Prostate gland (tissue), 2 donors: ENCODE measurements around the gene CREBRF. TPM values are rescaled to one million over a fixed set of nuclear protein-coding genes. Genes with fewer than 3 reads are reported as not detected.
"Not testable (repeated sequence)": the region's sequence is repeated elsewhere in the genome, so short reads cannot be mapped to it uniquely, and the experiment has no call there.

Experiments
- DNase-seq: peaks from one replicate; pipeline ENCODE4 v3.0.0-alpha.2; 2019; ENCODE audit warnings: low spot score
- H3K27ac ChIP-seq, 2 donors: fragments of 200-600 bp; sonication (generic); 2 replicates each; pipeline ENCODE4 v1.5.1; 2017 to 2019
- H3K27me3 ChIP-seq: fragments of 200-600 bp; sonication (generic); replicated peaks from 2 replicates; pipeline ENCODE4 v1.5.1; 2019; ENCODE audit not compliant: insufficient read depth
- H3K36me3 ChIP-seq, 2 donors: fragments of 200-600 bp; sonication (generic); 1 replicate in 1 of 2; 2 replicates in 1 of 2; pipeline versions ENCODE4 v1.5.1 to v1.8.1; 2017 to 2019
- H3K4me1 ChIP-seq: fragments of 200-600 bp; sonication (generic); replicated peaks from 2 replicates; pipeline ENCODE4 v1.5.1; 2019
- H3K4me3 ChIP-seq, 2 donors: fragments of 200-600 bp; sonication (generic); 2 replicates each; pipeline ENCODE4 v1.5.1; 2017 to 2019
- H3K9me3 ChIP-seq: fragments of 200-600 bp; sonication (generic); 2 replicates; pipeline ENCODE4 v1.5.1; 2017
- POLR2A ChIP-seq: fragments of 450-650 bp; IDR thresholded peaks from one replicate; pipeline ENCODE4 v1.6.1; 2016; ENCODE audit warnings: antibody characterized with exemption, mild to moderate bottlenecking
- POLR2AphosphoS5 ChIP-seq: sonication (generic); formaldehyde crosslinking; IDR thresholded peaks from one replicate; pipeline ENCODE4 v1.6.1; 2017; ENCODE audit warnings: antibody characterized with exemption
- WGBS: methylation state at CpG from one replicate; pipeline ENCODE4 v1.1.5; 2018; 5-methylcytosine and 5-hydroxymethylcytosine counted together
- intact Hi-C: fragments of 100-400 bp; cut with DNase I; formaldehyde crosslinking; loops from one replicate; pipeline ENCODE4 v1.14.2; 2022
- total RNA-seq, 2 donors: library from RNA; depleted of rRNA; stranded (reverse); fragments of >200 nt; gene quantifications; one replicate each; pipeline ENCODE4 v1.1.0, GENCODE V29; 2016
- TF ChIP-seq, protein P1 (sequence below), 4 experiments: fragments of 200-600 bp in 2 of 4; fragments of 450-650 bp in 2 of 4; sonication (generic) in 2 of 4; IDR thresholded peaks; 1 replicate in 3 of 4; 2 replicates in 1 of 4; pipeline ENCODE4 v1.5.1; 2016 to 2019; ENCODE audit warnings: antibody characterized with exemption in 4 of 4, mild to moderate bottlenecking in 2 of 4, moderate library complexity in 2 of 4

The CREBRF gene
- total RNA-seq, 2 donors from 2014 or later: 21.5 to 52.3 TPM

DNA sequence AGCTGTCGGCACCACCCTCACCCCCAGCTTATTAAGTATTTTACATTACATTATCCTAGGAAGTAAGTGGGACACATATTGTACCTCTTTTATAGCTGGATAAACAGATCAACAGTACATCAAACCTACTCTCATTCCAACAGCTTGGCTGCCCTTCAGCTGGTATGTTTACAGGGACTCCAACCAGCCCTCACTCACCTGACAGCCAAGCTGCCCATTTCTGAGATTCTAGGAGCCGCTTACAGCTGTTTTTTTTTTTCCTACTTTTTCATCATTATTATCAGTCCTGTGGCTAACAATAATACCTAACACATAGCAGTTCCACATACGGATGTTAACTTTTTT lies 13.4 kb upstream of the CREBRF start:
- H3K27me3 ChIP-seq: no peaks in the 10 kb centered on the region
- DNase-seq: peak; percentile 59
- intact Hi-C loops: no loop called here
- 62% methylated on average over 3 of the region's 3 CpGs for WGBS
- H3K4me1 ChIP-seq: no peaks in the 10 kb centered on the region
- no peaks in the 10 kb centered on the region for H3K36me3 ChIP-seq
- no peak overlapping the region for H3K4me3 ChIP-seq
- peak overlapping the region in 1 of 2 donors; percentile 4 for H3K27ac ChIP-seq
- TF ChIP-seq POLR2AphosphoS5: peak; percentile 69
- TF ChIP-seq, protein P1, sequence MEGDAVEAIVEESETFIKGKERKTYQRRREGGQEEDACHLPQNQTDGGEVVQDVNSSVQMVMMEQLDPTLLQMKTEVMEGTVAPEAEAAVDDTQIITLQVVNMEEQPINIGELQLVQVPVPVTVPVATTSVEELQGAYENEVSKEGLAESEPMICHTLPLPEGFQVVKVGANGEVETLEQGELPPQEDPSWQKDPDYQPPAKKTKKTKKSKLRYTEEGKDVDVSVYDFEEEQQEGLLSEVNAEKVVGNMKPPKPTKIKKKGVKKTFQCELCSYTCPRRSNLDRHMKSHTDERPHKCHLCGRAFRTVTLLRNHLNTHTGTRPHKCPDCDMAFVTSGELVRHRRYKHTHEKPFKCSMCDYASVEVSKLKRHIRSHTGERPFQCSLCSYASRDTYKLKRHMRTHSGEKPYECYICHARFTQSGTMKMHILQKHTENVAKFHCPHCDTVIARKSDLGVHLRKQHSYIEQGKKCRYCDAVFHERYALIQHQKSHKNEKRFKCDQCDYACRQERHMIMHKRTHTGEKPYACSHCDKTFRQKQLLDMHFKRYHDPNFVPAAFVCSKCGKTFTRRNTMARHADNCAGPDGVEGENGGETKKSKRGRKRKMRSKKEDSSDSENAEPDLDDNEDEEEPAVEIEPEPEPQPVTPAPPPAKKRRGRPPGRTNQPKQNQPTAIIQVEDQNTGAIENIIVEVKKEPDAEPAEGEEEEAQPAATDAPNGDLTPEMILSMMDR (IDR thresholded peaks at IDR 0.05): no peak
- no peaks in the 10 kb centered on the region for H3K9me3 ChIP-seq

DNA sequence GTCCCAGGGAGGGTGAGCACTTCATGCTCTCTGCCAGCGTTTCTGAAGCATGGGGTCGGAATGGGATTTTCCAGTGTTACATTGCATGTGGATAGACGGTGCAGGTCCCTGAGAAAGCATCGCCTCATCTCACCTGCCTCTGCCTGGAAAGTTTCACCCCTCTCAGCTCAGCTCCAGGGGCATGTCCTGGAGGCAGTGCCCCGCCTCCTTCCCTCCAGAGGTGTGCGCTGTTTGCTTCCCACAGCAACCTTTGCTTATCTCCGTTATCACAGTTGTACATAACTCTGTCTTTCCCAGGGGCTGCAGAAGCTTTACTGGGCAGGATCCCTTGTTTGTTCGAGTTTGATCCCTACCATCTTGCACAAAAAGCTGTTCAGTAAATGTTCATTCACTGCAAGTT lies 10.7 kb upstream of the CREBRF start:
- 29% methylated on average over 8 of the region's 8 CpGs for WGBS
- no peak for DNase-seq
- H3K27me3 ChIP-seq: no peaks in the 10 kb centered on the region
- no peaks in the 10 kb centered on the region for H3K4me1 ChIP-seq
- intact Hi-C loops: no loop called here
- no peak overlapping the region for H3K4me3 ChIP-seq
- no peaks in the 10 kb centered on the region for H3K36me3 ChIP-seq
- TF ChIP-seq, protein P1 (IDR thresholded peaks at IDR 0.05): no peak
- no peak for TF ChIP-seq POLR2AphosphoS5
- no peak for TF ChIP-seq POLR2A
- no peaks in the 10 kb centered on the region for H3K9me3 ChIP-seq
- H3K27ac ChIP-seq: no peak overlapping the region

DNA sequence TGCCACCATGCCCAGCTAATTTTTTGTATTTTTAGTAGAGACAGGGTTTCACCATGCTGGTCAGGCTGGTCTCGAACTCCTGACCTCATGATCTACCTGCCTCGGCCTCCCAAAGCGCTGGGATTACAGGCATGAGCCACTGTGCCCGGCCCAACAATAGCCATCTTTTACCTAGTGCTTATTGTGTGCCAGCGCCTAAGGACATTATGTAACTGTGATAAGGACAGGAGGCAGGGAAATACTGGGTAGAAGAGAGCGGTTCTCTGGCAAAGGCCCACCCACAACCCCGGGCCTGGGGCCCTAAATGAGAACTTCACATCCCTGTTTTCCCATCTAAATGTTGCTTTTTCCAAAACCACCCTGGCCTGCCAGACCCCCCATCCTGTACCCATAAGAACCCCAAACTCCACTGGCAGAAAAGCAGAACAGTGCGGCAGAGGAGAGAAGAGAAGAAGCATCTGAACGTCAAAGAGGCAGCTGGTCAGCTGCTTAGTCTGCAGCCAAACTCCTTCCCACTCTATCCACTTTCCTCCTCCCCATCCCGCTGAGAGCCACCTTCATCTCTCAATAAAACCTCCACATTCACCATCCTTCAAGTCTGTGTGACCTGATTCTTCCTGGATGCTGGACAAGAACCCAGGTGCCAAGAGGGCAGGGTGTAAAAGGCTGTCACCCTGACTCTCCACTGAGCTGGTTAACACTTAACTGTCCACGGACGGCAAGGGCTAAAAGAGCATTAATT lies 8.9 kb upstream of the CREBRF start:
- H3K9me3 ChIP-seq, H3K36me3 ChIP-seq, H3K27me3 ChIP-seq, H3K4me1 ChIP-seq, intact Hi-C loops, H3K4me3 ChIP-seq, H3K27ac ChIP-seq, DNase-seq: not testable (repeated sequence)
- 70% methylated on average over 12 of the region's 12 CpGs for WGBS

DNA sequence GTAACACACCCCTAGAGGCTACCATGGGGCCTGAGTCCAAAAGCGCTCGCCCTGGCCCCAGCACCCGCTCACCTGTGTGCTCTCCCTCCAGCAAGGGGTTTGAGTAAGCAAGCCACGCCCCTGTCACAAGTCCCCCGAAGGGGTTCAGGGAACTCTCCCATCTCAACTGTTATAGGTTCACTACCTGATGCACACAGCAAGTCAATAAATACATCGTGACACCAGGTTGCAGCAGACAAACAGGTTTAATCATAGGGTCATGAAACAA lies 8.4 kb upstream of the CREBRF start:
- no peak overlapping the region for H3K4me3 ChIP-seq
- no peaks in the 10 kb centered on the region for H3K27me3 ChIP-seq
- no peak overlapping the region for H3K27ac ChIP-seq
- intact Hi-C loops: no loop called here
- WGBS: 46% methylated on average over 6 of the region's 6 CpGs
- DNase-seq: no peak
- H3K9me3 ChIP-seq: no peaks in the 10 kb centered on the region
- no peaks in the 10 kb centered on the region for H3K36me3 ChIP-seq
- no peak for TF ChIP-seq POLR2AphosphoS5
- TF ChIP-seq, protein P1 (IDR thresholded peaks at IDR 0.05): no peak
- TF ChIP-seq POLR2A: no peak
- no peaks in the 10 kb centered on the region for H3K4me1 ChIP-seq

DNA sequence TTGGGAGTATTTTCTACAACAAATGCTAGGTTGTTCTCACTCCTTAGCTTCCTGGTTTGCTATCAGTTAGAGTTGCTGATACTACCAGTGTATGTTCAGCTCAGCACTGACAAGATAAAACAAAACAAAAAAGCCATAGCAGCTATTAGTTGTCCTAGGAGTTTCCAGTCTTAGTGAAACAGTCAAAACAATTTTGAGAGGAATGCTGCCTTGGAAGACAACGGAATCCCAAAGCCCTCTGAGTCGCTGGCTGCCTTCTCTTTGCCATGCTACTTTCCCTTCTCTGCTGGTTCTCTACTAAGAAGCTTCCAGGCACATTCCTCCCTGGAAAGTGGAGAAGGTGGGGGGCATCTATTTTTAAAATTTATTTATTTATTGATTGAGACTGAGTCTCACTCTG lies 5.4 kb upstream of the CREBRF start:
- Histone ChIP-seq H3K27ac (no peak overlapping the region), H3K9me3 (no peaks in the 10 kb centered on the region), H3K4me1 (no peaks in the 10 kb centered on the region), H3K36me3 (no peaks in the 10 kb centered on the region), H3K4me3 (no peak overlapping the region), H3K27me3 (no peaks in the 10 kb centered on the region)
- intact Hi-C loops: no loop called here
- DNase-seq: no peak
- 44% methylated on average over 2 of the region's 2 CpGs for WGBS
- no peak for TF ChIP-seq POLR2A
- no peak for TF ChIP-seq POLR2AphosphoS5
- TF ChIP-seq, protein P1 (IDR thresholded peaks at IDR 0.05): no peak
